T47D (cell line): ENCODE results near the gene PLIN4.
"Not testable (repeated sequence)": the region's sequence is repeated elsewhere in the genome, so short reads cannot be mapped to it uniquely, and the experiment has no call there.

Source experiments
- DNase-seq, 2 experiments: peaks; one replicate each; pipeline versions ENCODE4 v3.0.0 to v3.0.0-alpha.2; 2011 to 2012; ENCODE audit warnings: low read depth in 1 of 2, low spot score in 1 of 2
- JUND ChIP-seq: IDR thresholded peaks from 2 replicates; pipeline ENCODE4 v1.6.1; 2012; ENCODE audit warnings: low read depth
- in situ Hi-C: cut with HindIII; loops from 2 replicates; pipeline ENCODE4 v1.10.0; 2016; ENCODE audit warnings: low sequenced_read_pairs, low pct_unique_long_range_greater_than_20kb

PLIN4 gene, protein sequence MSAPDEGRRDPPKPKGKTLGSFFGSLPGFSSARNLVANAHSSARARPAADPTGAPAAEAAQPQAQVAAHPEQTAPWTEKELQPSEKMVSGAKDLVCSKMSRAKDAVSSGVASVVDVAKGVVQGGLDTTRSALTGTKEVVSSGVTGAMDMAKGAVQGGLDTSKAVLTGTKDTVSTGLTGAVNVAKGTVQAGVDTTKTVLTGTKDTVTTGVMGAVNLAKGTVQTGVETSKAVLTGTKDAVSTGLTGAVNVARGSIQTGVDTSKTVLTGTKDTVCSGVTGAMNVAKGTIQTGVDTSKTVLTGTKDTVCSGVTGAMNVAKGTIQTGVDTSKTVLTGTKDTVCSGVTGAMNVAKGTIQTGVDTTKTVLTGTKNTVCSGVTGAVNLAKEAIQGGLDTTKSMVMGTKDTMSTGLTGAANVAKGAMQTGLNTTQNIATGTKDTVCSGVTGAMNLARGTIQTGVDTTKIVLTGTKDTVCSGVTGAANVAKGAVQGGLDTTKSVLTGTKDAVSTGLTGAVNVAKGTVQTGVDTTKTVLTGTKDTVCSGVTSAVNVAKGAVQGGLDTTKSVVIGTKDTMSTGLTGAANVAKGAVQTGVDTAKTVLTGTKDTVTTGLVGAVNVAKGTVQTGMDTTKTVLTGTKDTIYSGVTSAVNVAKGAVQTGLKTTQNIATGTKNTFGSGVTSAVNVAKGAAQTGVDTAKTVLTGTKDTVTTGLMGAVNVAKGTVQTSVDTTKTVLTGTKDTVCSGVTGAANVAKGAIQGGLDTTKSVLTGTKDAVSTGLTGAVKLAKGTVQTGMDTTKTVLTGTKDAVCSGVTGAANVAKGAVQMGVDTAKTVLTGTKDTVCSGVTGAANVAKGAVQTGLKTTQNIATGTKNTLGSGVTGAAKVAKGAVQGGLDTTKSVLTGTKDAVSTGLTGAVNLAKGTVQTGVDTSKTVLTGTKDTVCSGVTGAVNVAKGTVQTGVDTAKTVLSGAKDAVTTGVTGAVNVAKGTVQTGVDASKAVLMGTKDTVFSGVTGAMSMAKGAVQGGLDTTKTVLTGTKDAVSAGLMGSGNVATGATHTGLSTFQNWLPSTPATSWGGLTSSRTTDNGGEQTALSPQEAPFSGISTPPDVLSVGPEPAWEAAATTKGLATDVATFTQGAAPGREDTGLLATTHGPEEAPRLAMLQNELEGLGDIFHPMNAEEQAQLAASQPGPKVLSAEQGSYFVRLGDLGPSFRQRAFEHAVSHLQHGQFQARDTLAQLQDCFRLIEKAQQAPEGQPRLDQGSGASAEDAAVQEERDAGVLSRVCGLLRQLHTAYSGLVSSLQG (N-terminal part only)

GRCh38 chr19:4518345-4519171 is at the start of gene PLIN4:
Gene PLIN4 (minus strand): TSS chr19:4518486. CDS start chr19:4518272, 214 bp downstream.
- in situ Hi-C loops: no loop called here
- DNase-seq: no peak
- TF ChIP-seq JUND: no peak

DNA sequence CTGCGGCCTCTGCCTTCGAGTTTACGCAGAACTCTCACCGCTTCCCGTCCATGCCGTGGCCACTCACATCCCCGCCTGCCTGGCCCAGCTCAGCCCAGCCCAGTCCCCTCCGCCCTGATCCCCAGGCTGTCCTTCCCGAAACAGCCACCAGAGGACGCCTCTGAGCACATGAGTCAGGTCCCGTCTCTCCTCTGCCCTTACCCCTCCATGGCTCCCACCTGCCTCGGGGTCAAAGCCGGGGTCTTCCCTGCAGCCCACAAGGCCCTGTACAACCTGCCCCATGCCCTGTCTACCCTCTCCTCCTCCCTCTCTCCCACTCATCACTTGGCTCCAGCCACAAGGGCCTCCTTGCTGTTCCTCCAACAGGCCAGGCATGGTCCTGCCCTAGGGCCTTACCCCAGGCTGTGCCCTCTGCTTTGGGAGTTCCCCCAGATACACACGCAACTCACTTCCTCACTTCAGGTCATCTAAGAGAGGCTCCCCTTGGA is 49.3 kb upstream of the PLIN4 start:
- DNase-seq: peak in 1 of 2 experiments; percentile 68
- in situ Hi-C loops: no loop called here
- no peak for TF ChIP-seq JUND

DNA sequence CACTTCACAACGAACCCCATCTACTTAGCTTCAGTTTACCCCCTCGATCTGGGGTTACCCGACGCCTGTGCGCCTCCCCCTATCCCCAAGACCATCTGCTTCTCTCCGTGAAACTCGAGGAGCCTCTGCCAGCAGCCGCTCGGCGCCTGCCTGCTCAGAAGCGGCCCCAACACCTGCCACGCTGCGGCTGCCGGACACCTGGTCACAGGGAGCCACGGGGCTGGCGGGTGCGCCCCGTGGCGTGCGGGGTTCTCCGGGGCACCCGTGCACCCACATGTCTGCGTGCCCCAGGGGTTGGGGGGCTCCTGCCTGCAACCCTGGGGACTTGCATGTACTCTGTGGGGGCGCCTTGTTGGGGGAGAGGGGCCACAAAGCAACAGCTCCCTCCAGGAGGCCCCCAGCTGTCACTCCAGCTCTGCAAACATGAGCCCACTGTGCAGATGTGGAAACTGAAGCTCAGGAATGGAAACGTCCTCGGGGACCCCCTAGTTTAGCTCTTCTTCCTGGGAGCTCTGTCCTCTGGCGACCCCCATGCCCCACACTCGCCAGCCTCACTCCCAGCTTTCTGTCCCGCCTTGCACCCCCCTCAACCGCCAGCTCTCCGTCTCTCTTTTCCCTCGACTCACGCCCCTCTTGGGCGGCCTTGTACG is 48.2 kb upstream of the PLIN4 start:
- in situ Hi-C loops: no loop called here
- no peak for DNase-seq

GRCh38 chr19:4563562-4563961 is 45.3 kb upstream of the PLIN4 start:
- DNase-seq, in situ Hi-C loops: not testable (repeated sequence)

More for the DNA sequence above, 48.2 kb upstream of the PLIN4 start:
- TF ChIP-seq JUND: no peak

DNA sequence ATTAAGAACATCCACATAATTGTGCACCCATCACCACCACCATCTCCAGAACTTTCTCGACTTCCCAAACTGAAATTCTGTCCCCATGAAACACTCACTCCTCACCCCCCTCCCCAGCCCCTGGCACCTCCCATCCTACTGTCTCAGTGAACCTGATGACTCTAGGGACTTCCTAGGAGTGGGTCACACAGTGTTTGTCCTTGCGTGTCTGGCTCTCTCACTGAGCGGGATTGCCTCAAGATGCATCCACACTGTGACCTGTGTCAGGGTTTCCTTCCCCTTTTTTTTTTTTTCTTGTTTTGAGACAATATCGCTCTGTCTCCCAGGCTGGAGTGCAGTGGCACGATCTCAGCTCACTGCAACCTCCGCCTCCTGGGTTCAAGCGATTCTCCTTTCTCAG is 43.8 kb upstream of the PLIN4 start:
- DNase-seq, in situ Hi-C loops: not testable (repeated sequence)

GRCh38 chr19:4559569-4559968 is 41.3 kb upstream of the PLIN4 start, which contains the start of gene SEMA6B:
Gene SEMA6B (minus strand): TSS chr19:4559684. CDS start chr19:4558457, 1,227 bp downstream.
- no peak for DNase-seq
- TF ChIP-seq JUND: no peak
- in situ Hi-C loops: no loop called here

GRCh38 chr19:4557971-4558941 is 40.0 kb upstream of the PLIN4 start:
- DNase-seq: no peak
- TF ChIP-seq JUND: no peak
- in situ Hi-C loops: no loop called here

DNA sequence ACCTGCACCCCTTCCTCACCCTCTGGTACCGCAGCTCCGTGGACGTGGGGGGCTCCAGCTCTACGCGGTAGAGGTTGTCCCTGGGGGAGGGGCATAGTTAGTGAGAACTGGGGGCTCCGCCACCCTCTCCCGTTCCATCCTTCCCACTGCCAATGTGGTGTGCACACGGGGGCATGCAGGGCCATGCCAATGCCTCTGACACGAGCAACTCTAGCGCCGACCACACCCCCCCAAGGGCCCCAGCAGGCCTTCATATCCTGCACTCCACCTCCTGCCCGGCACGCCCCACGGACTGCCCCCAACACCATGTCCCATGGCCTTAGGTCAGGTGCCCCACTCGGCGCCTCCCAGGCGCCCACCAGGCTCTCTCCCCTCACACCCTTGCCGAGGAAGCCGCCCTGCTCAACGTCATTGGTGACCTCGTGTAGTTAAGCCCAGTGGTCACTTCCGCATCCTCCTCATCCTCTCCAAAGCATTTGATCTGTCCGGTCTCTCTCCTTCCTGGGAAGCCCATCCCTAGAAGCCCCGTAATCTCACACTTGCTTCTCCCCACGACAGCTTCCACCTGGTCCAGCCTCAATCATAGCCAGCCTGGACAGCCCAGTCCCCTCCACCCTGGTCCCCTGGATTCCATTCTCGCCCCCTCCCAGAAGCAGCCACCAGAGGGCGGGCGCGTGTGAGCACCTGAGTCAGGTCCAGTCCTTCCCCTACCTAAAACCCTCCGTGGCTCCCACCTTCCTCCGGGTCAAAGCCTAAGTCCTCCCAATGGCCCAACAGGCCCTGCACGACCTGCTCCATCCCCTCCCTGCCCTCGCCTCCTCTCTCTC is 39.1 kb upstream of the PLIN4 start:
- peak in 1 of 2 experiments; percentile 47 for DNase-seq
- in situ Hi-C loops: no loop called here
- no peak for TF ChIP-seq JUND

- DNase-seq: peak; percentile 90 to 94
- in situ Hi-C loops: no loop called here
- no peak for TF ChIP-seq JUND
Measured at GRCh38 chr19:4556597-4557127, 38.4 kb upstream of the PLIN4 start.
